A549 (cell line): ENCODE results near the gene CLCN7. TPM values are rescaled to one million over a fixed set of nuclear protein-coding genes. Genes with fewer than 3 reads are reported as not detected.

Experiments
- ATAC-seq, 2 experiments: fragments of 200-7000 bp in 1 of 2; fragments of >200 bp in 1 of 2; cut with Nextera tagmentation in 1 of 2; cut with Tn5 transposase in 1 of 2; 3 replicates each; pipeline versions ENCODE4 v1.8.0 to v1.9.1; 2018 to 2020; ENCODE audit warnings: mild to moderate bottlenecking in 1 of 2, moderate library complexity in 1 of 2
- CTCF ChIA-PET: fragments of 300-600 bp; sonication (Branson Sonifier 250); formaldehyde crosslinking; extraction: SDS; loops from one replicate; lab custom pipeline; 2021; ENCODE audit warnings: antibody characterized with exemption, inconsistent platforms; lab: Yijun Ruan, JAX
- POLR2A ChIA-PET: fragments of 350-600 bp; formaldehyde crosslinking; extraction: SDS; loops from one replicate; lab custom pipeline; 2021; ENCODE audit warnings: antibody characterized with exemption, inconsistent platforms; lab: Yijun Ruan, JAX
- DNase-seq, 2 experiments: peaks; one replicate each; pipeline versions ENCODE4 v3.0.0 to v3.0.0-alpha.2; 2011 to 2016; ENCODE audit warnings: low read depth in 1 of 2, low spot score in 1 of 2
- FAIRE-seq: peaks from 2 replicates; lab custom pipeline; 2011; peaks lifted over from hg19 to GRCh38; lab: Jason Lieb, UNC
- H3K27ac ChIP-seq, 2 experiments: fragments of >200 bp; sonication (Bioruptor Twin); formaldehyde crosslinking; 3 replicates each; pipeline ENCODE4 v1.5.1; 2016 to 2017
- H3K4me1 ChIP-seq: fragments of >200 bp; sonication (Bioruptor Twin); formaldehyde crosslinking; 3 replicates; pipeline ENCODE4 v1.6.1; 2016
- H3K4me2 ChIP-seq: fragments of >200 bp; sonication (Bioruptor Twin); formaldehyde crosslinking; 3 replicates; pipeline ENCODE4 v1.6.1; 2016
- H3K4me3 ChIP-seq: fragments of >200 bp; sonication (Bioruptor Twin); formaldehyde crosslinking; 3 replicates; pipeline ENCODE4 v1.5.1; 2016
- H3K9me3 ChIP-seq: fragments of >200 bp; sonication (Bioruptor Twin); formaldehyde crosslinking; 3 replicates; pipeline ENCODE4 v1.6.1; 2016
- BCL3 ChIP-seq: fragments of >200 bp; sonication (Bioruptor Twin); formaldehyde crosslinking; IDR thresholded peaks from 3 replicates; pipeline ENCODE4 v1.6.1; 2016
- CBX2 ChIP-seq: fragments of 200-600 bp; sonication (generic); IDR thresholded peaks from 2 replicates; pipeline ENCODE4 v1.6.1; 2016; ENCODE audit warnings: low read depth, mild to moderate bottlenecking, borderline replicate concordance
- CEBPB ChIP-seq, 2 experiments: fragments of >200 bp in 1 of 2; sonication (Bioruptor Twin) in 1 of 2; formaldehyde crosslinking in 1 of 2; IDR thresholded peaks; 2 replicates each; pipeline ENCODE4 v1.6.1; 2012 to 2016
- CHD2 ChIP-seq: fragments of 150-350 bp; IDR thresholded peaks from 2 replicates; pipeline ENCODE4 v1.6.1; 2014; ENCODE audit warnings: low read length; ENCODE audit not compliant: partially characterized antibody
- CHD4 ChIP-seq: fragments of 200-600 bp; sonication (generic); IDR thresholded peaks from 2 replicates; pipeline ENCODE4 v1.6.1; 2016; ENCODE audit warnings: antibody characterized with exemption, mild to moderate bottlenecking, borderline replicate concordance
- EP300 ChIP-seq, 2 experiments: fragments of >200 bp; sonication (Bioruptor Twin); formaldehyde crosslinking; IDR thresholded peaks; 2 replicates in 1 of 2; 3 replicates in 1 of 2; pipeline ENCODE4 v1.6.1; 2016 to 2017
- FOSB ChIP-seq: fragments of 250-450 bp; sonication (Bioruptor Pico); IDR thresholded peaks from 2 replicates; pipeline ENCODE4 v1.5.0; 2020; ENCODE audit warnings: mild to moderate bottlenecking, moderate library complexity
- FOSL2 ChIP-seq, 2 experiments: fragments of 450-650 bp in 1 of 2; fragments of >200 bp in 1 of 2; sonication (Bioruptor Twin) in 1 of 2; formaldehyde crosslinking; IDR thresholded peaks; 2 replicates each; pipeline versions ENCODE4 v1.5.0 to v1.6.1; 2016 to 2020; ENCODE audit warnings: mild to moderate bottlenecking in 1 of 2, moderate library complexity in 1 of 2
- HDAC2 ChIP-seq: fragments of 200-600 bp; sonication (generic); IDR thresholded peaks from 2 replicates; pipeline ENCODE4 v1.6.1; 2016
- HOXA7 ChIP-seq: fragments of 250-450 bp; sonication (Bioruptor Pico); IDR thresholded peaks from 2 replicates; pipeline ENCODE4 v1.5.0; 2020; ENCODE audit warnings: mild to moderate bottlenecking, moderate library complexity
- HOXB13 ChIP-seq: fragments of 250-450 bp; sonication (Bioruptor Pico); IDR thresholded peaks from 2 replicates; pipeline ENCODE4 v1.5.0; 2020; ENCODE audit warnings: low read depth, mild to moderate bottlenecking, moderate library complexity
- HOXB5 ChIP-seq: fragments of 250-450 bp; sonication (Bioruptor Pico); IDR thresholded peaks from 2 replicates; pipeline ENCODE4 v1.5.0; 2020; ENCODE audit warnings: mild to moderate bottlenecking, moderate library complexity
- JUNB ChIP-seq: fragments of >200 bp; sonication (Bioruptor Twin); formaldehyde crosslinking; IDR thresholded peaks from 2 replicates; pipeline ENCODE4 v1.6.1; 2016
- KDM1A ChIP-seq: fragments of 200-600 bp; sonication (generic); IDR thresholded peaks from 2 replicates; pipeline ENCODE4 v1.6.1; 2016; ENCODE audit warnings: low read depth, mild to moderate bottlenecking
- MAZ ChIP-seq: fragments of 150-350 bp; IDR thresholded peaks from 2 replicates; pipeline ENCODE4 v1.6.1; 2014; ENCODE audit warnings: antibody characterized with exemption, low read depth, low read length, borderline replicate concordance
- MYC ChIP-seq: IDR thresholded peaks from 2 replicates; pipeline ENCODE4 v1.6.1; 2012; ENCODE audit warnings: mild to moderate bottlenecking, inconsistent platforms, low read length, improper control_type of control experiment, borderline replicate concordance
- NPAS2 ChIP-seq: fragments of 250-450 bp; sonication (Bioruptor Pico); IDR thresholded peaks from 2 replicates; pipeline ENCODE4 v1.8.0; 2022; ENCODE audit warnings: mild to moderate bottlenecking, moderate library complexity, borderline replicate concordance
- POLR2A ChIP-seq: IDR thresholded peaks from 2 replicates; pipeline ENCODE4 v1.6.1; 2012; ENCODE audit warnings: mild to moderate bottlenecking, low read length
- RAD21 ChIP-seq, 2 experiments: fragments of >200 bp in 1 of 2; sonication (Bioruptor Twin) in 1 of 2; formaldehyde crosslinking in 1 of 2; IDR thresholded peaks in 1 of 2; conservative IDR thresholded peaks in 1 of 2; 2 replicates in 1 of 2; 3 replicates in 1 of 2; pipeline ENCODE4 v1.6.1; 2012 to 2018; ENCODE audit warnings: inconsistent platforms in 1 of 2
- REST ChIP-seq: fragments of 200-600 bp; sonication (generic); IDR thresholded peaks from 2 replicates; pipeline ENCODE4 v1.6.1; 2016; ENCODE audit warnings: antibody characterized with exemption, mild to moderate bottlenecking, moderate library complexity
- SMC3 ChIP-seq: fragments of >200 bp; sonication (Bioruptor Twin); formaldehyde crosslinking; IDR thresholded peaks from 3 replicates; pipeline ENCODE4 v1.6.1; 2018; ENCODE audit warnings: inconsistent platforms
- SREBF2 ChIP-seq: fragments of 450-650 bp; IDR thresholded peaks from 2 replicates; pipeline ENCODE4 v1.6.1; 2014; ENCODE audit warnings: mild to moderate bottlenecking, moderate library complexity
- TFCP2L1 ChIP-seq: fragments of 250-450 bp; sonication (Bioruptor Pico); IDR thresholded peaks from 2 replicates; pipeline ENCODE4 v1.5.0; 2021; ENCODE audit warnings: mild to moderate bottlenecking
- TP53 ChIP-seq: fragments of 250-450 bp; sonication (Bioruptor Pico); IDR thresholded peaks from 2 replicates; pipeline ENCODE4 v1.5.0; 2021; ENCODE audit warnings: mild to moderate bottlenecking, moderate library complexity
- USF2 ChIP-seq: fragments of 450-650 bp; IDR thresholded peaks from 2 replicates; pipeline ENCODE4 v1.6.1; 2014; ENCODE audit warnings: antibody characterized with exemption
- ZNF302 ChIP-seq: fragments of 250-450 bp; sonication (Bioruptor Pico); IDR thresholded peaks from 2 replicates; pipeline ENCODE4 v1.9.0; 2021; ENCODE audit warnings: inconsistent platforms, mild to moderate bottlenecking, moderate library complexity
- WGBS: methylation state at CpG from one replicate; pipeline ENCODE4 v1.1.6; 2017; ENCODE audit errors: missing lambda C conversion rate; 5-methylcytosine and 5-hydroxymethylcytosine counted together
- polyA plus RNA-seq, 4 experiments: library from polyadenylated mRNA; depleted of rRNA in 3 of 4; stranded (reverse); fragments of >200 nt; fragmentation: RNase III in 1 of 4; extraction: RNeasy Plus Mini Kit Qiagen cat#74134 plus additional on column Dnase treatment in 1 of 4; gene quantifications; 2 replicates in 3 of 4; 3 replicates in 1 of 4; pipeline ENCODE4 v1.2.3, GENCODE V29; 2011 to 2017

CLCN7 gene
- polyA plus RNA-seq, 2 of the 4 experiments (the other 2 are of a cell fraction) = 17.2 to 69.7 TPM

GRCh38 chr16:1454561-1454960, 20.3 kb downstream of the CLCN7 start:
- H3K4me1 ChIP-seq = no peaks in the 10 kb centered on the region
- POLR2A ChIA-PET = no interaction called here
- H3K27ac ChIP-seq = no peak overlapping the region
- TF ChIP-seq TFCP2L1 (CRISPR knock-in tag) = no peak
- TF ChIP-seq MAZ = no peak
- no peak for TF ChIP-seq HOXB13 (CRISPR knock-in tag)
- TF ChIP-seq REST = no peak
- TF ChIP-seq KDM1A = no peak
- no peak for TF ChIP-seq FOSB (CRISPR knock-in tag)
- no peak for TF ChIP-seq SMC3
- TF ChIP-seq RAD21 (conservative IDR thresholded peaks at IDR 0.05 in 1 of 2, IDR thresholded peaks at IDR 0.05 in 1 of 2) = no peak
- no peak for TF ChIP-seq USF2
- TF ChIP-seq NPAS2 (CRISPR knock-in tag) = no peak
- TF ChIP-seq MYC = no peak
- no peak overlapping the region for H3K4me3 ChIP-seq
- FAIRE-seq (no peak), ATAC-seq (no peak), DNase-seq (no peak)
- H3K4me2 ChIP-seq = no peak overlapping the region
- no peaks in the 10 kb centered on the region for H3K9me3 ChIP-seq
- CTCF ChIA-PET = interaction anchor here (0.8 to 1.7 kb wide), 2 partner anchors 11 to 13 kb away, joined by 3 to 4 read pairs; partner anchors contain the start of gene CCDC154
- 85% methylated on average over 12 of the region's 17 CpGs for WGBS

GRCh38 chr16:1453316-1453715, 21.5 kb downstream of the CLCN7 start:
- no peak overlapping the region for H3K4me3 ChIP-seq
- H3K4me1 ChIP-seq = no peaks in the 10 kb centered on the region
- CTCF ChIA-PET = interaction anchor here (0.6 to 1.7 kb wide), 4 partner anchors 11 to 90 kb away, joined by 3 to 4 read pairs (median 4); no protein-coding TSS in a partner anchor
- H3K4me2 ChIP-seq = no peak overlapping the region
- no peak for DNase-seq
- POLR2A ChIA-PET = no interaction called here
- ATAC-seq = no peak
- no peak for TF ChIP-seq SMC3
- no peak for TF ChIP-seq BCL3
- TF ChIP-seq TP53 (CRISPR knock-in tag) = no peak
- TF ChIP-seq SREBF2 = no peak
- TF ChIP-seq NPAS2 (CRISPR knock-in tag) = no peak
- TF ChIP-seq HDAC2 = no peak
- no peak for TF ChIP-seq CBX2
- no peak overlapping the region for H3K27ac ChIP-seq
- WGBS = 87% methylated on average over 9 of the region's 19 CpGs
- H3K9me3 ChIP-seq = no peaks in the 10 kb centered on the region
- no peak for FAIRE-seq

- TF ChIP-seq HOXA7 (no peak), CEBPB (IDR thresholded peaks at IDR 0.05) (no peak), EP300 (IDR thresholded peaks at IDR 0.05) (no peak), HOXB13 (CRISPR knock-in tag) (no peak), FOSB (CRISPR knock-in tag) (no peak), POLR2A (no peak), HOXB5 (CRISPR knock-in tag) (no peak), ZNF302 (CRISPR knock-in tag) (no peak), CHD2 (no peak), JUNB (no peak), REST (no peak), FOSL2 (IDR thresholded peaks at IDR 0.05) (no peak), FOSL2 (CRISPR knock-in tag; IDR thresholded peaks at IDR 0.05) (no peak), CHD4 (no peak)
- no peak for FAIRE-seq
- 96% methylated on average over 17 of the region's 20 CpGs for WGBS
- CTCF ChIA-PET = no interaction called here
- H3K27ac ChIP-seq = no peak overlapping the region
- no peaks in the 10 kb centered on the region for H3K9me3 ChIP-seq
- POLR2A ChIA-PET = no interaction called here
- no peak for DNase-seq
- no peak overlapping the region for H3K4me3 ChIP-seq
- H3K4me1 ChIP-seq = no peaks in the 10 kb centered on the region
- ATAC-seq = no peak
- no peak overlapping the region for H3K4me2 ChIP-seq
Observed at GRCh38 chr16:1452530-1452929, 22.3 kb downstream of the CLCN7 start.
